SH-SY5Y (cell line): Measurements from ENCODE around the gene PRPF19.

Source experiments
- GATA2 ChIP-seq: IDR thresholded peaks from 2 replicates; pipeline ENCODE4 v1.6.1; 2011; ENCODE audit warnings: mild to moderate bottlenecking, low read depth, low read length
- GATA3 ChIP-seq: IDR thresholded peaks from 2 replicates; pipeline ENCODE4 v1.6.1; 2011; ENCODE audit warnings: low read depth, mild to moderate bottlenecking, low read length, moderate library complexity

DNA sequence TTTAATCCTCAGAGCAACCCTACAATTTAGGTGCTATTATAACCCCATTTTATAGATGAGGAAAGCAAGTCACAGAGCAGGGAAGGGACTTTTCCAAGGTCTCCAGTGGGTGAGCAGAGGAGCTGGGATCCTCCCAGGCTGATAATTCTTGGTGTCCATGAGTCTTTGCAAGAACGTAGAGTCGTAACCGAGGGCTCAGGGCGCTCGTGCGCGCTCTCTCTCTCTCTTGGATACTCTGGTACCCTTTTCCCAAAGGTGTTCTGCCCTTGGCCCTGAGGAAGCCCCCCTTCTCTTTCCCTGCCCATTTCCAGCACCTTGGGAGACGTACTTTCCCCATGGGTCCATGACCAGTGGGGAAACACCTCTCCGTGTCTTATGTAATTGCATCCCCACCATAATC lies 44.2 kb downstream of the PRPF19 start:
- no peak for TF ChIP-seq GATA2
- TF ChIP-seq GATA3 = no peak
